Stimulated activated CD8-positive, alpha-beta memory T cell treated with anti-CD3 and anti-CD28 coated beads, Interleukin-7, amount 100 ng/mL, for 1 hour (primary cell): Measurements from ENCODE around the gene PDE7B.

Experiments
- DNase-seq, 2 donors: peaks; one replicate each; pipeline ENCODE4 v3.0.0-alpha.2; 2020; ENCODE audit warnings: low read depth in 2 of 2

Gene PDE7B

DNA sequence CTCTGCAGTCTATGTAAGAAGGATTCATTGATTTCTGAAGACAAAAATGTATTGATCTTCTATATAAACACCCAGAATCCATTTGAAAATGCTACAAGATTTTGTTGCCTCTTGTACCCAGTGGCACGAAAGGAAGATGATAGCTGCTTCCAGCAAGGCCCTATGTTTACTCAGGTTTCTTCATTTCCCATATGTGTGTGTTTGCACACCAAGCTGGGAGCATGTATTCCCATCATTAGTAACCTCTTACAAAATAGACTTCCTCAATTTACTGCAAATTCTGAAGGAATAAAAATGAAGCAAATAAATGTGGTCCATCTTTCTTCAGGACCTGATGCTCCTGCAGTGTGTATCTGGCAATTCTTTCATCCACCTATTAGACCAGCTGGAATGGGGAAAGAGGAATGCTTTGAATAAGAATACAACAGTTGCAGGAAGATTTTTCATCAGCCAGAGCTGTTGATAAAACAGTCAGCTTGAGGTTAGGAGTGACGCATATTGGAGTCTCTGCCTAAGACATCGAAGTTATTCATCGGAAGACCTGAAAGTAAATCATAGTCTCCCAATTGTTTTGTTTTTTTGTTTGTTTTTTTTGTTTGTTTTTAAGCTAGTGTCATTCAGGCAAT, 132.3 kb downstream of the PDE7B start:
- DNase-seq: no peak

DNA sequence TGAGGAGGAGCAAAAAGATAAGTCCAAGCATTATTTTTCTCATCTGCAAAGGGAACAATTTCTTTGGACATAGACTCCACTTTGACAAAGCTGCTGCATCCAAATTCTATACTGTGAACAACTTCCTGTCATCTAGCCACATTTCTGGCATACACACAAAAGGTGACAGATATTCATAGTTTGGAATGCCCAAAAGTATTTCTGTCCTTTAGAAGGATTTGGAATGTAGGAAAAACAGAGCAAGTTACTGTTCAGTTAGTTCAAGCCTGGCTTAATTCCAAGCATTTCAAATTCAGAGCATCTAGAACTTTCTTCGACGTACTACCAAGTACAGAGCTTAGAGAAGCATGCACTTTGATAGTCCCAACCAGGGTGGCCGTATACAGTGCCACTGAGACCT, 134.0 kb downstream of the PDE7B start:
- no peak for DNase-seq

DNA sequence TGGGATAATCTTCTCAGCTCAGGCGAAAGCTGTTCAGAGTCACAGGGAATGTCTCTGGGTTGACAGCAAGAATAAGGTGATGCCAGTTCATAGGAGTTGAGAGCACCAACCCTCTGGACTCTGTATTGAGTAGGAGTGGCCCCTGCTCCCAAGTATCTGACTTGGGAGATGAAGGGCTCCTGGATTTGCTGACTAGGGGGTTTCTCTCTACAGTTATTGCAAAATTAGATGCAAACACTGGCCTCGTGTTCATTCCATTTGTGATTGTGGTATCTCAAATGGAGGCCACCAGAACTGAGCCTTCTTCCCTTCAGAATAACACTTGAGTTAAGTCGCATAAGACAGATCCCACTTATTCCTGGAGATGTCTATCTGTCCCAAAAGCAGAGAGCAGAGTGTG, 135.7 kb downstream of the PDE7B start:
- no peak for DNase-seq

DNA sequence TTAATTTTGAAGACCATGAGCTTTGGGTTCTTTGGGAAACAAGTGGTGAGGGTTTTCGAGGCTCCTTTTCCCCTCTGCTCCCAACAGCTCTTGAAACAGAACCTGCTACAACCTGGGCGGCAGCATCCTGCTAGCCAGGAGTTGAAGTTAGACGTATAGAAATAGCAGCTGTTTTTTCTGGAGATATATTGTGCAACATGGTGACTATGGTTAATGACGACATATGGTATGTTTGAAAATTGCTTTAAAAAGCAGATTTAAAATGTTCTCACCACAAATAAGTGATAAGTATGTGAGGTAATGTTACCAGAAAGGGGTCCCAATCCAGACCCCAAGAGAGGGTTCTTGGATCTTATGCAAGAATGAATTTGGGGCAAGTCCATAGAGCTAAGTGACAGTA, 138.9 kb downstream of the PDE7B start:
- DNase-seq: no peak

DNA sequence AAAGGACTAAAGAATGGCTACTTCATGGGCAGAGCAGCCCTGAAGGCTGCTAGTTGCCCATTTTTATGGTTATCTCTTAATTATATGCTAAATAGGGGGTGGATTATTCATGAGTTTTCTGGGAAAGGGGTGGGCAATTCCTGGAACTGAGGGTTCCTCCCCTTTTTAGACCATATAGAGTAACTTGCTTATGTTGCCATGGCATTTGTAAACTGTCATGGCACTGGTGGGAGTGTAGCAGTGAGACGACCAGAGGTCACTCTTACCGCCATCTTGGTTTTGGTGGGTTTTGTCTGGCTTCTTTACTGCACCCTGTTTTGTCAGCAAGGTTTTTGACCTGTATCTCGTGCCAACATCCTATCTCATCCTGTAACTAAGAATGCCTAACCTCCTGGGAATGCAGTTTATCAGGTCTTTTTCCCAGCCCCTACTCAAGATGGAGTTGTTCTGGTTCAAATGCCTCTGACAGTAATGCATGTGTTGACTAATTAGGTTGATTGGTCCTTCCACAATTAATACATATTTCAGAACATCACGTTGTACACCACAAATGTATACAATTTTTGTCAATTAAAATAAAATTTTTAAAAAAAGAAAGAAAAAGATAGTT, 139.5 kb downstream of the PDE7B start:
- DNase-seq: no peak

DNA sequence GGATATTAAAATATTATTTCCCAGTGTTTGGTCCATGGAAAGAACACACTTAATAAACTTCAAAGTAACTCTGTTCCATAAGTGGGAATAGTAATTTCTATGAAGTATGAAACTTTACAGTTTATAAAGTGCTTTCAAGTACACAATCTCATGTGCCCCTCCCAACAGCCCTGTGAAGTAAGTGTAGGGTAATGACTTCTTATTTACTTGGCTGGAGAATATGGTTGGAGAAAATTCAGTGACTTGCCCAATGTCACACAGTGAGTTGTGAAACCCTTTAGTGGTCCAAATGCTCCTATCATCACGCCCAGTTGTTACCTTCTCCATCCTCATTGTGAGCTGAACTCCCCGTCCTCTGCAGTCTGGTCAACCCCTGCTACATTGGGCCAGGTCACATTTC, 141.2 kb downstream of the PDE7B start:
- no peak for DNase-seq

DNA sequence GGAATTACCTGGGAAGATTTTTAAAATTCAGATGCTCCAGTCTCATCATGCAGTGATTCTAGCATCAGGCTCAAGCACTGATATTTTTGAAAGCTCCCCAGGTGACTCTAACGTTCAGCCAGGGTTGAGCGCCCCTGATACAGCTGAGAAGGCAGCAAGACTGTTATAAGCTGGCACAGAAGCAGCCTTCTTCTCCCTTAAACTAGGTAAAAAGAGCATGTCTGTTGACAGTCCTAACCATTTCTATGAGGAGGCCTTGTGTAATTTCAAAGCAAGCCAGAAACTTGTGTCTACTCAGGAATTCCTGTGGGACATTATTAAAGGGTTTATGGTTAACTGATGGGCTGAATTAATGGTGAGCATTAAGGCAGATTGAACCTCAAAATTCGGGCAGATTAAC, 141.9 kb downstream of the PDE7B start:
- no peak for DNase-seq

DNA sequence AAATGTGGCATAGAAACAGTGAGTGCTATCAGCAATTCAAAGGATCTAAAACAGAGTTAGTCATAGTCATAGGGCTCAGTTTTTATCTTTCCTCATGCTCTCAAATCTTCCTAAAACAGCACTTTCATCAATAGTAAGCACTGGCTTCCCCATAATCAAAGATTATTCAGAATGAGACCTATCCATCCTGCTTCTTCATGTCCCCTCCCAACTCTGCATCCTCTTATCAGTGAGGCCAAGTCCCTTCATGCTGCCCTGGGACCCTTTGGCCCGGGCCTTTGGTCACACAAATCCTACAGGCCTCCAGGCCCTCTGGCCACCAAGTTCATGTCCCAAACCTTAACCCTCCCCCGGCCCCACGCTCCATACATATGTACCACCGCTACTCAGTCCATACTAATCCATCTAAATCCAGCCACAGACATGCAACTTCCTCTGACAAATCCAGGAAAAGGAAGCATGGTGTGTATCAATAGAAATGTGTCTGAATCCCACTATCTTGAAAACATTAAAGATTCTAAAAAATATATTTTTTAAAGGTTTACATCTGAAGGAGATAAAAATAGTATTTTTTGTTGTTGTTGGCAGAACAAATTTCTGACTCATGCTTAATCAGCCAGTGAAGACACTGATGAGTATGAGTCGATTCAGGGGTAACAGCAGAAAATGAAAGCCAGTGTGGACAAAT, 143.5 kb downstream of the PDE7B start:
- DNase-seq: no peak

DNA sequence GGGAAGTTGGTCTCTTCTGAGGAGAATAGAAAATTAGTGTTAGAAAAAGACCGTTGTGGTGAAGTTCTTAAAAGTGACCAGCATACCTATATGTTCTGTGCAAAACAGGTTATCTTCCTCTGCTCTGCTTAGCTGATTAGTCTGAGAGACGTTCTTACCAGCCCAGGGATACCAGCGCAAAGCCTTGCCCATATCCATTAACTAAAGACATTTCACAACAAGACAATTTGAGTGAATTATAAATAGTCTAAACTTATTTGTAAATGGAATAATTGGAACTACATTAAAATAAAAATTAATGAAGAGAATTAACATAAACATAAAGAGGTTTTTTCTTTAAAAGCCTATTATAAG, 144.0 kb downstream of the PDE7B start:
- no peak for DNase-seq

DNA sequence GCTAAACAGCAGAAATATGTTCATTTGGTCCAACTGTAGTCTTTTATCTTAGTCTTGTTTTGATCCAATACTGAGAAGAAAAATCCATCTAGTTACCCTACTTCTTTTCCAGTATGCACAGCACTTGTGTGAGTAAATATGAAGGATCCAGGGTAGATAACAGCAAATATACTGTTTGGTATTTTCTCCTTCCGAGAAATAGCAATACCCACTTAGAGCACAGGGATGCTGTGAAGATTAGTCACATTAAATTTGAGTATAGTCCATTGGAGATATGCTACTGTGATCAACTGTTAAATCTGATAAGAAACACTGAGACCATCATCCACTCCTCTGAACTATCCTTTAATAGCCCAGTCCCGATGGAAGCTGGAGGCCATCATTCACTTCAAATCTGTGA, 145.2 kb downstream of the PDE7B start:
- DNase-seq: no peak

DNA sequence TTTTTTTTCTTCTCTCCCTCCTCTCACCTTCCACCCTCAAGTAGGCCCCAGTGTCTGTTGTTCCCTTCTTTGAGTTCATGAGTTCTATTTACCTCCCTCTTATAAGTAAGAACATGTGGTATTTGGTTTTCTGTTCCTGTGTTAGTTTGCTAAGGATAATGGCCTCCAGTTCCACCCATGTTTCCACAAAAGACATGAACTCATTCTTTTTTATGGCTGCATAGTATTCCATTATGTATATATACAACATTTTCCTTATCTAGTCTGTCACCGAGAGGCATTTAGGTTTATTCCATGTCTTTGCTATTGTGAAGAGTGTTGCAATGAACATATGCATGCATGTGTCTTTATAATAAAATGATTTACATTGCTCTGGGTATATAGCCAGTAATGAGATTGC, 147.9 kb downstream of the PDE7B start:
- no peak for DNase-seq

DNA sequence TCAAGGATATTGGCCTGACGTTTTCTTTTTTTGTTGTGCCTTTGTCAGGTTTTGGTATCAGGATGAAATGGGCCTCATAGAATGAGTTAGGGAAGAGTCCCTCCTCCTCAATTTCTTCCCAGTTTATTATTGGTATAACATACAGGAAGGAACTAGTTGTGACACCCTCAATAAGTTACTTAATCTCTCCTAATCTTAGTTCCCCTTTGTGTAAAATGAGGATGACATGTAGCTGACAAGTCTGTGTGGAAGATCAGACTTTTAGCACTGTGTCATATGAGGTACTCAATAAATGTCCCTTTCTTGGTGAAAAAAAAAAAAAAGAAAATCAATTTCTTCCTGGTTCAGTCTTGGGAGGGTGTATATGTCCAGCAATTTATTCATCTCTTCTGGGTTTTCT, 155.8 kb downstream of the PDE7B start:
- no peak for DNase-seq

DNA sequence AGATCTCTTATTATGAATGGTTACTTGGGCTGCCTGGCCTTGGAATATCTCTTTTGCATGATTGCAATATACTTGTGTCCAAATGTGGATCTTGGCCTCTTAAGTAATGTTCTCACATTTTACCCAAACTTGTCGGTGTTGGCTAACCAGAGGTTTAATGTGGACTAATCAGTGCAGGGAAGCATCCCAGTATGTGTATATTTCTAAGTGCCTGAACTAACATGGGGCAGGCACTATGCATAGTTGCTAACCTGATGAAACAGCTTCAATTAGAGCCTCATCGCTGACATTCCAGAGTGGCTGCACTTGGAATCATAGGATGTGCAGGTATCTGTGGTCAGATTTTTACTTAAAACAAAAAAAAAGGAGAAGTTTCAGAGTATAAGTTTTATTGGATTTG, 160.0 kb downstream of the PDE7B start:
- no peak for DNase-seq

DNA sequence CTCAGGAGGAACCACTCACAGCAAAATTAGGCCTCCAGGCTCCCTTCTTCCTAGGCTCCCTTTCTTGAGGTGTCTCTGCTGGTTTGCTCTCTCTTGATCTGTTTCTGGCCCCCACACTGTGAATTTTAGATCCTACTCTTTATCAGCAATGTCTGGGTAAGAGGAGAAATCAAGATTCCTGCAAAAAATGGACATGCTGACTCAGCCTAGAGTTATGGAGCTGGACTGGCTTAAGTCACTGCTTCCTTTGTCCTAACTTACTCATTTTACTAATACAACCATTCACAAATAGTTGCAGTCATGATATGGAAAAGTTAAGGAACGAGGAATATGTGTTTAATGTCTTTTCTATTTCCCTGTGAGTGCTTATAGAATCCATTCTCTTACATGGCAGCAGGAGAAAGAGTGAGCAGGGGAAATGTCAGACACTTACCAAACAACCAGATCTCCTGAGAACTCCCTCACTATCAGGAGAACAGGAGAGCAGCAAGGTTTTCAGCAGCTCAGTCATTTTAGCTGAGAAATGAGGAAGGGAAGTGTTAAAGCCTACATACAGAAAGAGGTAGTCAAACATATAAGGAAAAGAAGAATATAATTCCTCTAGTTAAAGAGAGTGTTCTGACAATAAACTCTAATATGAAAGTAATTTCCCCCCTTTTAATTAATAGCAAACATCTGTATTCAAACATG, 160.8 kb downstream of the PDE7B start:
- DNase-seq: no peak

DNA sequence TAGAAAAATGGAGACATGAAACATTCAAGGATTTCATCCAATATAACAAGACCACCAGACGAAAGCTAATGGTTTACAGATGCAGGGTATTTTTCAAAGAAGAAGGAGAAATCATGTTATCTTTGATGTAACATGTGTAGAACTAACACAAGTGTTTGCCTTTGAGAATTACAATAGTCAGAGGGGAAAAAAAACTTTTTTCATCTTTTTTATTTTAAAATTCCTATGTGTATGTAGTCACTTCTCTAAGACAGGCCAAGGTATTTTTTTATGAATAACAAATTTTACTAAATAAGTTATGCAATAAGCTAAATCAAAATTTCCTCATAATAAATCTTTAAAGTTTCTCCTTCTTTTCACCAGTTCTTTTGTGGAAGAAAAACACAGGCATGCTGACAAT, 161.4 kb downstream of the PDE7B start:
- DNase-seq: no peak

DNA sequence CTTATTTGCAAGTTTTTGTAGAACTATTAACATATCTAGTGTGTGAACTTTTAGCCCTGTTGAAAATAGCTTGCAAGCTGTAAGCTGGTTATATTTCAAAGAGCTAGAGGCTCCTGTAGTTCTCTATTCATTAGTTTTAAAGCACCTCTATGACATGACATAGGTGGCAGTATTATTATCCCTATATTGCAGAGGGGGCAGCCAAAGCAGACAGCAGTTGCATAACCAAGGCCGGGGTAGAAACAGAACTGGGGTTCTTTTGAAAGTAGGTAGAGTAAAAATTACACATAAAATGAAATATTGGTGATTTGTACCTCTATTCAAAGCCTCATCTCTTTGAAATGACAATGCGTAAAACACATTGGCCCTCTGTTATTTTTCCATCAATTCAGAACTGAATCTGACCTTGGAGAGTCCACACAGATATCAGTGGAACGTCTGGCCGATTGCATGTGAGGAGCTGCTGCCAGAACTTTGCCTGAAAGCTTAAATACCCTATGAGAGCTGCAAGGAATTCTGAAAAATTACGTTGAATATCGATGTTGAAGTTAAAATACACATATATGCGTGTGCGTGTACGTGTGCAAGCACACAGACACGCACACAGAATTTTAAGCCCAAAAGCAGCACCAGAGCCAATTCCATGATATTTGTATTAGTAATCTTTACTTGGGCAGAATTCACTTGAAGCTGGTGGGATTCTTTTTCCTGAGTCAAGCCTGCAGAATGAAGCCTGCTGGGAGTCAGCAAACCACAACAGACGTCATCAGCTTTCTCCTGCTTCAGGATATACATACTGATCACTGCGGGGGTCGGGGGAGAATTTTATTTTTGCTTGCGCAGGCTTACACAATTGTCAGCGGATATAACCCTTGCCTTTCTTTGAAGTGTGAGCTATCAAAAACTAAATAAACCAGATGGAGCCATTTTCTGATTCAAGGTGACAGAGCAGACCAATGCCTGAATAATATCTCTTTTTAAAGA, 163.2 kb downstream of the PDE7B start:
- DNase-seq: no peak

DNA sequence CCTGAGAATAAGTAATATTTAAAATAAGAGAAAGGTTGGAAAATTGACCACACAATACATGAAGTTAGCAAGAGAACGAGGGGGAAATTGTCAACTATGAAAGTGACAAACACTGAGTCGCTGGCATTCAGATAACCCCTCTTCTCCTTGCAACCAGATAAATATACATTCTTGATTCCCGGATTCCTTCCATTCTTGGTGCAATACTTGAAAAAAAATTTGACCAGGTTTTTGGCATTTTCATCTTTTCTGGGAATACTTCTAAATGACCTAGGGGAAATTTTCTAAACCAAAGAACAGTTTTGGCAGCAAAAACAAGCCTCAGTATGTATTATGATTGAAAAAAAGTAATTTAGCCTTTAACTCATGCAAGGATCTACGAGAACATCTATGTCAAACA, 164.0 kb downstream of the PDE7B start:
- no peak for DNase-seq

DNA sequence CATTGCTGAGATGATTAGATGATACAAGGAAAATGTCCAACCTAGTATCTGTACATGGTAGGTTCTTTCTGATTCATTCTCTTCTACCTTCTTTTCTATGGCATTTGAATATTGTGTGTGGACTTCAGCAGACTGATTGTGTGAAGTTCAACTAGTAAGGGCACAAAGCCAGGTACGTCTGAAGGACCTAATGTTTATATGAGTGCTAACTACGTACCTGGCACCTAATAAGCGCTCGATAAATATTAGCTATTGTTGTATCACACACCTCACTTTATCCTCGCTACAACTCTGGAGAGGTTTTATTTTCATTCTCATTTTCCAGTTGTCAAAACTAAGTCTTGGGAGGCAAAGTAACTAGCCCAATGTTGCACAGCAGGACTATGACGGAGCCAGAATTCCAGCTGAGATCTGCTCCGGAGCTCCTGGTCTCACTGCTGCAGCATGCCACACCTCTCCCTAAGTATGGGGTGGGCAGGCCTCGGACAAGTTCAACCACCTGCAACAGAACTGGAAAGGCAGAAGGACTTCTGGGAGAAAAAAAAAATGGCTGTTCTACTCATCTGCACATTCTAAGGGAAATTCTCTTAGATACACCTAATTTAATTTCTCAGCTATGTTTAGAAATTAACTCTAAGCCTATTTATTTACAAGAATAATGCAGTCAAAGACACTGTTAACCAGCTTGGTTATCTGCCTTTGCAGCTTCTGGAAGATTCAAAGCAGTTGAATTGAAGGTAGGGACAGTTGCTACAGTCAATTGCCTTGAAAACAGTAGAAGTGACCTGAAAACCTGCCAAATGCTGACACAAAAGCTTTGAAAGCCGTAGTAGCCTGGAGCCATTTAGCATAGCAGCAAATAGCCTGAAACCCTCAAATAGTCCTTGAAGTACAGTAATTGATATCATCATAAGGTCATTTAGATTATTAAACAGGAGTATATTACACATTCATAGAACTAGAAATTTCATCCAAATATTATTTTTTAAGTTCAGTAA, 165.0 kb downstream of the PDE7B start:
- no peak for DNase-seq

DNA sequence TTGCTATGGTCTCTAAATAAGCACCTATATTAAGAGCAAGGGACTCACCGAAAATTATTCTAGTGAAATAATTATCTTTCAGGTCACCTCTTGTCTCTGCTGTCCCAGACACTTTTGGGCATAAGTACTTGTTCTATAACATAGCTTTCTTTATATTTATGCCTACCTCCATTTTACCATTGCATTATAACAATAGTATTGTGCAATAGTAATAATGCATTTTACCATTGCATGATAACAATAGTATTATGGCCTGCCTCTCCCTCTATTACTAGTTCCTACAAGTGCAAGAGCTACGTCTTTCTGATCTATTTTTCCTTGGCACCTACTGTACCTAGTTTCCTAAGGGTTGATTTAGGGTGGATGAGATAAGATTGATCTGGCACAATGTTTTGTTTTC, 169.2 kb downstream of the PDE7B start:
- no peak for DNase-seq

DNA sequence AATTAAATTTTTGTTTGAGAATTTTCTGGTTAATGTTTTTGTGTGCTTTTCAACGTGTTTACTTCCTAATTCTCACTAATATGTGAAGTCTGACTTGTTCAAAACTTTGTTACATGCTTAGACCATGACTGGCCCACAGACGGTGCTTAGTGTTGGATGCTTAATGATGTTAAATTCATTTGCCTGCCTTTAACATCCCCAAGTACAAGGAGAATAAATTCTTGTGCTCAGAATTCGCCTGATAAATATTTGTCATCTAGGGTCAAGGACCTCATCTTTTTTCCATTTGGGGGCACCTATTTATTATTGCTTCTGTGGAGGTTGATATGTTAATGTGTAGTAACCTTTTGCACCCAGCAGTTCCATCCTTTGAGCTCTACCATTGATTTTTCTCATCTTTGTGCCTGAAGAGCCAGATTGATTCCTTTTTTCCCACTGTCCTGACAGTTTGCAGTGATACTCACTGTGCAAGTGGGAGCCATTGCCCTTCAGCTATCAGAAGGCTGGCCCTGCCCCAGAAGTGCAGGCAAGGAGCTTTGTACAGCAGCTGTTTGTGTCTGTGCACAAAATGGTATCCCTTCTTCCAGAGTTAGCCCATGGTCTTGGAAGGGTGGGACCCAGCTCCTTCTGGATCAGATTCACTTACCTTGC, 170.8 kb downstream of the PDE7B start:
- no peak for DNase-seq
